ENCODE results near the gene SAMD5.

SAMD5 gene

DNA sequence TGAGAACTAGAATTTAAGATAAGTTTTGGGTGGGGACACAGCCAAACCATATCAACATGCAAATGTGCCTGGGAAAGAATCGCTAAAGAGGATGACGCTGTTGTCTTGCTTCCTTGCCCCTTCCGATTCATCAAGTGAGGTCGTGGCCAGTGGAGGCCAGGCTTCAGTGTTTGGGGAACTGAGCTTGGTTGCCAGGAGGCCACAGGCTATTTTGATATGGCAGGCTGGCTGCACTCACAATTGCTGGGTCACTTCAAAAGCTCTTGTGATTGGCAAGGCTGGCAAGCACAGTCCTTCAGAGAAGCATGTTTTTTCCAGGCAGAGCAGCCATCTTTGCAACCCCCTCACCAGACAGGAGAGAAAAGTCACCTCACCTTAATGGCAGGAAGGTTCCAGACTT lies 45.8 kb downstream of the SAMD5 start:
- H3K23ac ChIP-seq (ENCODE audit: low read length in 2 of 2), result no peak overlapping the region
- no peak overlapping the region for H3K4me2 ChIP-seq (ENCODE audit: low read length, poor library complexity, severe bottlenecking)
- no peaks in the 10 kb centered on the region for H3K79me1 ChIP-seq (replicated peaks; ENCODE audit: low read length, poor library complexity, severe bottlenecking)
- DNase-seq, result no peak
- H3K27ac ChIP-seq (ENCODE audit: low read length, poor library complexity, severe bottlenecking), result no peak overlapping the region
- no peak overlapping the region for H2AK5ac ChIP-seq (ENCODE audit: low read length, severe bottlenecking)
- no peaks in the 10 kb centered on the region for H3K9me3 ChIP-seq (ENCODE audit: control insufficient read depth, low read length)
- no peak overlapping the region for H2BK15ac ChIP-seq (ENCODE audit: low read depth, poor library complexity, severe bottlenecking)
- H3K4me1 ChIP-seq (ENCODE audit: control insufficient read depth, insufficient read depth, low read depth, low read length), result no peaks in the 10 kb centered on the region
- no peak overlapping the region for H3K4ac ChIP-seq (ENCODE audit: low read depth in 1 of 2, low read length in 2 of 2)
- 95% methylated on average over 4 of the region's 4 CpGs for WGBS
- H4K91ac ChIP-seq (ENCODE audit: low read length), result no peak overlapping the region
- no peak overlapping the region for H2BK12ac ChIP-seq (ENCODE audit: low read length in 2 of 2)
- no peak overlapping the region for H3K9ac ChIP-seq (ENCODE audit: low read length)
- no peak overlapping the region for H3K14ac ChIP-seq (ENCODE audit: low read length in 2 of 2)
- H2BK120ac ChIP-seq (ENCODE audit: low read depth, low read length), result no peak overlapping the region
- no peak overlapping the region for H3K4me3 ChIP-seq (ENCODE audit: insufficient read depth in 1 of 2, low read depth in 1 of 2, low read length in 2 of 2)
- no peak overlapping the region for H2BK5ac ChIP-seq (ENCODE audit: low read depth, low read length, poor library complexity, severe bottlenecking)
- no peak overlapping the region for H2AFZ ChIP-seq (ENCODE audit: low read depth, low read length)
- no peak overlapping the region for H4K8ac ChIP-seq (ENCODE audit: low read length)
- no peaks in the 10 kb centered on the region for H3K36me3 ChIP-seq (ENCODE audit: control insufficient read depth in 1 of 2, insufficient read depth in 2 of 2, low read depth in 1 of 2, low read length in 2 of 2)
- H3K27me3 ChIP-seq (ENCODE audit: control insufficient read depth in 1 of 2, insufficient read depth in 1 of 2, low read length in 2 of 2), result no peaks in the 10 kb centered on the region
- H3K18ac ChIP-seq (ENCODE audit: low read depth in 1 of 2, low read length in 2 of 2), result no peak overlapping the region

GRCh38 chr6:147559006-147559405 lies 50.5 kb downstream of the SAMD5 start:
- no peak overlapping the region for H3K4me2 ChIP-seq (ENCODE audit: low read length, poor library complexity, severe bottlenecking)
- no peaks in the 10 kb centered on the region for H3K27me3 ChIP-seq (ENCODE audit: control insufficient read depth in 1 of 2, insufficient read depth in 1 of 2, low read length in 2 of 2)
- no peak overlapping the region for H2BK15ac ChIP-seq (ENCODE audit: low read depth, poor library complexity, severe bottlenecking)
- no peak overlapping the region for H2AK5ac ChIP-seq (ENCODE audit: low read length, severe bottlenecking)
- no peak overlapping the region for H2BK5ac ChIP-seq (ENCODE audit: low read depth, low read length, poor library complexity, severe bottlenecking)
- no peak overlapping the region for H2BK120ac ChIP-seq (ENCODE audit: low read depth, low read length)
- H3K23ac ChIP-seq (ENCODE audit: low read length in 2 of 2), result no peak overlapping the region
- no peak overlapping the region for H3K9ac ChIP-seq (ENCODE audit: low read length)
- no peak overlapping the region for H4K8ac ChIP-seq (ENCODE audit: low read length)
- H3K18ac ChIP-seq (ENCODE audit: low read depth in 1 of 2, low read length in 2 of 2), result no peak overlapping the region
- H3K4ac ChIP-seq (ENCODE audit: low read depth in 1 of 2, low read length in 2 of 2), result no peak overlapping the region
- H3K9me3 ChIP-seq (ENCODE audit: control insufficient read depth, low read length), result no peaks in the 10 kb centered on the region
- H2BK12ac ChIP-seq (ENCODE audit: low read length in 2 of 2), result no peak overlapping the region
- H3K79me1 ChIP-seq (replicated peaks; ENCODE audit: low read length, poor library complexity, severe bottlenecking), result no peaks in the 10 kb centered on the region
- H3K4me1 ChIP-seq (ENCODE audit: control insufficient read depth, insufficient read depth, low read depth, low read length), result no peaks in the 10 kb centered on the region
- H3K27ac ChIP-seq (ENCODE audit: low read length, poor library complexity, severe bottlenecking), result no peak overlapping the region
- no peak overlapping the region for H3K14ac ChIP-seq (ENCODE audit: low read length in 2 of 2)
- no peak overlapping the region for H2AFZ ChIP-seq (ENCODE audit: low read depth, low read length)
- no peaks in the 10 kb centered on the region for H3K36me3 ChIP-seq (ENCODE audit: control insufficient read depth in 1 of 2, insufficient read depth in 2 of 2, low read depth in 1 of 2, low read length in 2 of 2)
- H3K4me3 ChIP-seq (ENCODE audit: insufficient read depth in 1 of 2, low read depth in 1 of 2, low read length in 2 of 2), result no peak overlapping the region
- H4K91ac ChIP-seq (ENCODE audit: low read length), result peak overlapping the region; percentile 43
- no peak for DNase-seq
- 96% methylated on average over 7 of the region's 7 CpGs for WGBS

GRCh38 chr6:147560670-147561069 lies 52.2 kb downstream of the SAMD5 start:
- H3K14ac ChIP-seq (ENCODE audit: low read length in 2 of 2), result no peak overlapping the region

DNA sequence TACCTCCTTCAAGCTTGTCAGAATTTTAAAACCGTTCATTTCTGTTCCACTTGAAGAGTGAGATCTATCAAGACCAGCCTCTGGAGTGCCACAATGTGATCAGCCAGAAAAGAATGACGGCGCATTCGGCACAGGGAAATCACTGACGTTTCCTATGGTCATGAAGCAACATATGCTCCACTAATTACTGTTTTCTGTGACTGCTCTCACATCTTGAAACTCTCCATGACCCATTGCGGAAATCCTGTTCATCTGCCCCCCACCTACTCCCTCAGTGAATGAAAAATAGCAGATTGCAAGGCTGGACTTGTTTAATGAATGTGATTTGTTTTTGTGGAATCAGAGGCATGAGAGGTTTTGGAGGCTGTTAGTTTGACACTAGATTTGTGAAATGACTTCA lies 53.2 kb downstream of the SAMD5 start:
- H3K27ac ChIP-seq (ENCODE audit: low read length, poor library complexity, severe bottlenecking), result no peak overlapping the region
- H2AK5ac ChIP-seq (ENCODE audit: low read length, severe bottlenecking), result no peak overlapping the region
- H2BK15ac ChIP-seq (ENCODE audit: low read depth, poor library complexity, severe bottlenecking), result no peak overlapping the region
- H2AFZ ChIP-seq (ENCODE audit: low read depth, low read length), result no peak overlapping the region
- no peaks in the 10 kb centered on the region for H3K4me1 ChIP-seq (ENCODE audit: control insufficient read depth, insufficient read depth, low read depth, low read length)
- H2BK5ac ChIP-seq (ENCODE audit: low read depth, low read length, poor library complexity, severe bottlenecking), result no peak overlapping the region
- no peaks in the 10 kb centered on the region for H3K79me1 ChIP-seq (replicated peaks; ENCODE audit: low read length, poor library complexity, severe bottlenecking)
- no peaks in the 10 kb centered on the region for H3K9me3 ChIP-seq (ENCODE audit: control insufficient read depth, low read length)
- no peak overlapping the region for H2BK120ac ChIP-seq (ENCODE audit: low read depth, low read length)
- DNase-seq, result no peak
- no peak overlapping the region for H3K14ac ChIP-seq (ENCODE audit: low read length in 2 of 2)
- H4K8ac ChIP-seq (ENCODE audit: low read length), result no peak overlapping the region
- no peak overlapping the region for H3K23ac ChIP-seq (ENCODE audit: low read length in 2 of 2)
- H3K4me3 ChIP-seq (ENCODE audit: insufficient read depth in 1 of 2, low read depth in 1 of 2, low read length in 2 of 2), result no peak overlapping the region
- H3K4ac ChIP-seq (ENCODE audit: low read depth in 1 of 2, low read length in 2 of 2), result no peak overlapping the region
- H3K36me3 ChIP-seq (ENCODE audit: control insufficient read depth in 1 of 2, insufficient read depth in 2 of 2, low read depth in 1 of 2, low read length in 2 of 2), result no peaks in the 10 kb centered on the region
- no peaks in the 10 kb centered on the region for H3K27me3 ChIP-seq (ENCODE audit: control insufficient read depth in 1 of 2, insufficient read depth in 1 of 2, low read length in 2 of 2)
- no peak overlapping the region for H3K4me2 ChIP-seq (ENCODE audit: low read length, poor library complexity, severe bottlenecking)
- H3K18ac ChIP-seq (ENCODE audit: low read depth in 1 of 2, low read length in 2 of 2), result no peak overlapping the region
- 93% methylated on average over 5 of the region's 6 CpGs for WGBS
- H4K91ac ChIP-seq (ENCODE audit: low read length), result no peak overlapping the region
- H2BK12ac ChIP-seq (ENCODE audit: low read length in 2 of 2), result no peak overlapping the region
- H3K9ac ChIP-seq (ENCODE audit: low read length), result no peak overlapping the region

More at GRCh38 chr6:147560670-147561069, 52.2 kb downstream of the SAMD5 start:
- Histone ChIP-seq H3K79me1 (replicated peaks; ENCODE audit: low read length, poor library complexity, severe bottlenecking) (no peaks in the 10 kb centered on the region), H3K27ac (ENCODE audit: low read length, poor library complexity, severe bottlenecking) (no peak overlapping the region), H3K4ac (ENCODE audit: low read depth in 1 of 2, low read length in 2 of 2) (no peak overlapping the region), H3K23ac (ENCODE audit: low read length in 2 of 2) (no peak overlapping the region), H3K27me3 (ENCODE audit: control insufficient read depth in 1 of 2, insufficient read depth in 1 of 2, low read length in 2 of 2) (no peaks in the 10 kb centered on the region), H3K4me3 (ENCODE audit: insufficient read depth in 1 of 2, low read depth in 1 of 2, low read length in 2 of 2) (no peak overlapping the region), H3K9ac (ENCODE audit: low read length) (no peak overlapping the region), H3K4me2 (ENCODE audit: low read length, poor library complexity, severe bottlenecking) (no peak overlapping the region), H4K91ac (ENCODE audit: low read length) (no peak overlapping the region), H2BK5ac (ENCODE audit: low read depth, low read length, poor library complexity, severe bottlenecking) (no peak overlapping the region), H2AK5ac (ENCODE audit: low read length, severe bottlenecking) (no peak overlapping the region), H3K9me3 (ENCODE audit: control insufficient read depth, low read length) (no peaks in the 10 kb centered on the region), H2BK12ac (ENCODE audit: low read length in 2 of 2) (no peak overlapping the region), H3K36me3 (ENCODE audit: control insufficient read depth in 1 of 2, insufficient read depth in 2 of 2, low read depth in 1 of 2, low read length in 2 of 2) (no peaks in the 10 kb centered on the region), H2BK15ac (ENCODE audit: low read depth, poor library complexity, severe bottlenecking) (no peak overlapping the region), H3K4me1 (ENCODE audit: control insufficient read depth, insufficient read depth, low read depth, low read length) (no peaks in the 10 kb centered on the region), H2BK120ac (ENCODE audit: low read depth, low read length) (no peak overlapping the region), H3K18ac (ENCODE audit: low read depth in 1 of 2, low read length in 2 of 2) (no peak overlapping the region), H4K8ac (ENCODE audit: low read length) (no peak overlapping the region), H2AFZ (ENCODE audit: low read depth, low read length) (no peak overlapping the region)
- no peak for DNase-seq
